Measurements from ENCODE around the gene RAD51B. TPM values are rescaled to one million over a fixed set of nuclear protein-coding genes. Genes with fewer than 3 reads are reported as not detected.

The RAD51B gene
- total and polyA plus RNA-seq, 3 donors from 2014 or later = 5.5 to 22.5 (median 19.1) TPM

GRCh38 chr14:68143341-68143841, 323.8 kb downstream of the RAD51B start:
- Histone ChIP-seq H3K27me3 (no peaks in the 10 kb centered on the region), H3K27ac (peak overlapping the region; percentile 46 to 86), H3K9me3 (no peaks in the 10 kb centered on the region), H3K4me1 (peaks cover 31% of the 10 kb centered on the region), H3K36me3 (ENCODE audit: low read depth, missing control alignments) (no peaks in the 10 kb centered on the region), H3K4me3 (no peak overlapping the region)
- peak; percentile 85 for DNase-seq
- no peak for TF ChIP-seq POLR2A (IDR thresholded peaks at IDR 0.05)
- no peak for TF ChIP-seq CTCF (IDR thresholded peaks at IDR 0.05)
- 39 to 46% methylated on average over 4 of the region's 4 CpGs for WGBS, 2 donors
- intact Hi-C loops (cut with DNase I; ENCODE audit: low total_unique reads) = no loop called here

- peaks cover 31% of the 10 kb centered on the region for H3K4me1 ChIP-seq
- intact Hi-C loops (cut with DNase I; ENCODE audit: low total_unique reads) = no loop called here
- H3K4me3 ChIP-seq = no peak overlapping the region
- 35 to 36% methylated on average over 3 of the region's 3 CpGs for WGBS, 2 donors
- TF ChIP-seq CTCF (IDR thresholded peaks at IDR 0.05) (no peak), POLR2A (IDR thresholded peaks at IDR 0.05) (no peak)
- H3K9me3 ChIP-seq = no peaks in the 10 kb centered on the region
- H3K36me3 ChIP-seq (ENCODE audit: low read depth, missing control alignments) = no peaks in the 10 kb centered on the region
- DNase-seq = peak; percentile 36
- no peaks in the 10 kb centered on the region for H3K27me3 ChIP-seq
- peak overlapping the region; percentile 46 to 86 for H3K27ac ChIP-seq
These were observed 324.6 kb downstream of the RAD51B start for GRCh38 chr14:68144051-68144681.

- Histone ChIP-seq H3K4me3 (no peak overlapping the region), H3K9me3 (no peaks in the 10 kb centered on the region), H3K27me3 (no peaks in the 10 kb centered on the region), H3K4me1 (peaks cover 31% of the 10 kb centered on the region), H3K27ac (peak overlapping the region in 1 of 2 donors; percentile 86), H3K36me3 (ENCODE audit: low read depth, missing control alignments) (no peaks in the 10 kb centered on the region)
- TF ChIP-seq POLR2A (IDR thresholded peaks at IDR 0.05) = no peak
- no peak for TF ChIP-seq CTCF (IDR thresholded peaks at IDR 0.05)
- intact Hi-C loops (cut with DNase I; ENCODE audit: low total_unique reads) = no loop called here
- DNase-seq = no peak
- 96 to 97% methylated on average over 2 of the region's 2 CpGs for WGBS, 2 donors
These were observed 325.5 kb downstream of the RAD51B start for GRCh38 chr14:68145036-68145435.

- H3K4me1 ChIP-seq = peaks cover 31% of the 10 kb centered on the region
- TF ChIP-seq POLR2A (IDR thresholded peaks at IDR 0.05) (no peak), CTCF (IDR thresholded peaks at IDR 0.05) (no peak)
- no peak for DNase-seq
- H3K27me3 ChIP-seq = no peaks in the 10 kb centered on the region
- H3K27ac ChIP-seq = peak overlapping the region in 1 of 2 donors; percentile 69
- no peaks in the 10 kb centered on the region for H3K36me3 ChIP-seq (ENCODE audit: low read depth, missing control alignments)
- no peaks in the 10 kb centered on the region for H3K9me3 ChIP-seq
- no peak overlapping the region for H3K4me3 ChIP-seq
- intact Hi-C loops (cut with DNase I; ENCODE audit: low total_unique reads) = no loop called here
These were observed 326.0 kb downstream of the RAD51B start for GRCh38 chr14:68145539-68145938.

GRCh38 chr14:68146818-68147217, 327.2 kb downstream of the RAD51B start:
- DNase-seq = no peak
- H3K27me3 ChIP-seq = no peaks in the 10 kb centered on the region
- H3K27ac ChIP-seq = peak overlapping the region in 1 of 2 donors; percentile 69
- 53 to 57% methylated on average over 3 of the region's 3 CpGs for WGBS, 2 donors
- H3K4me3 ChIP-seq = no peak overlapping the region
- H3K4me1 ChIP-seq = peaks cover 31% of the 10 kb centered on the region
- H3K9me3 ChIP-seq = no peaks in the 10 kb centered on the region
- intact Hi-C loops (cut with DNase I; ENCODE audit: low total_unique reads) = no loop called here
- no peaks in the 10 kb centered on the region for H3K36me3 ChIP-seq (ENCODE audit: low read depth, missing control alignments)
- TF ChIP-seq POLR2A (IDR thresholded peaks at IDR 0.05) (no peak), CTCF (IDR thresholded peaks at IDR 0.05) (no peak)
